GM19324 (cell line): ENCODE data around the gene UBE2G2.

Experiments used
- ATAC-seq: cut with Tn5 transposase; IDR thresholded peaks from one replicate; pipeline ENCODE4 v1.9.1; 2021; ENCODE audit warnings: mild to moderate bottlenecking, moderate library complexity; ENCODE audit not compliant: unreplicated experiment, low FRiP score

The UBE2G2 gene

GRCh38 chr21:44732956-44733355, 68.7 kb downstream of the UBE2G2 start:
- ATAC-seq, result no peak

GRCh38 chr21:44732263-44732662, 69.4 kb downstream of the UBE2G2 start:
- no peak for ATAC-seq

DNA sequence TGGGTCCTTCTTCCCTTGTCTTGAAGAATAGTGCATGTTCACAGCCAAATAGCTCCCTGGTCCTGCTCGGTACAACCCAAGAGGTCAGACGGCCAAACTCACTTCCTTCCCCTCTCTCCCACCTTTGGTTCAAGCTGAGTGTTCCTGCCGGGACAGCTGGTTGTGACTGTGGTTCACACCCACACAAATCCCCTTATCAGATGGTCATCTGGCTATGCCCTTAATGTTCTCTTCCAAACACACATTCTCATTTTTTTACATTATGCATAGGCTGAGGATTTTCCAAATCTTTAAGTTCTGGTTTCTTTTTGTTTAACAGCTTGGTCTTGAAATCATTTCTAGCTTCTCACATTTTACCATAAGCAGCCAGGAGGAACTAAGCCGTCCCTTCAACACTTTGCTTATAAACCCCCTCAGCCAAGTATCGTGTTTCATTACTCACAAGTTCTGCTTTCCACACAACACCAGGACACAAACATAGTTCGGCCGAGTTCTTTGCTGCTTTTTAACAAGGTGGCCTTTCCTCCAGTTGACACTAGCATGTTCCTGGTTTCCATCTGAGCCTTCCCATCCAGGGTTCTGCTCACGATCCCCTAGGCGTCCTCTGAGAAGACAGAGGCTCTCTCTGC, 70.6 kb downstream of the UBE2G2 start:
- ATAC-seq, result no peak

DNA sequence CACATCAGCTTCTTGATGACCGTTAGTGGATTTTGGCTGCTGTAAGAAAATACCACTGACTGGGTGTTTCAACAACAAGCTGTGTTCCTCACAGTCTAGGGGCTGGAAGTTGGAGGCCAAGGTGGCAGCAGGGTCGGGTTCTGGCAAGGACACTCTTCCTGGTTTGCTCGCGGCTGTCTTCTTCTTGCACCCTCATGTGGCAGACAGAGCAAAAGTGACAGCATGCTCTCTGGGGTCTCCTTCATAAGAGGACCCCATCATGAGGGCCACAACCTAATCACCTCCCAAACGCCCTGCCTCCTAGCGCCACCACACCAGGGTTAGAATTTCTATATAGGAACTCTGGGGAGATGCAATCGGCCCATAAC, 71.6 kb downstream of the UBE2G2 start:
- ATAC-seq, result no peak

- ATAC-seq, result no peak
Measured at GRCh38 chr21:44729336-44730027, 72.1 kb downstream of the UBE2G2 start.

- ATAC-seq, result no peak
Measured at GRCh38 chr21:44728716-44729115, 72.9 kb downstream of the UBE2G2 start.

GRCh38 chr21:44727757-44728156, 73.9 kb downstream of the UBE2G2 start:
- no peak for ATAC-seq

DNA sequence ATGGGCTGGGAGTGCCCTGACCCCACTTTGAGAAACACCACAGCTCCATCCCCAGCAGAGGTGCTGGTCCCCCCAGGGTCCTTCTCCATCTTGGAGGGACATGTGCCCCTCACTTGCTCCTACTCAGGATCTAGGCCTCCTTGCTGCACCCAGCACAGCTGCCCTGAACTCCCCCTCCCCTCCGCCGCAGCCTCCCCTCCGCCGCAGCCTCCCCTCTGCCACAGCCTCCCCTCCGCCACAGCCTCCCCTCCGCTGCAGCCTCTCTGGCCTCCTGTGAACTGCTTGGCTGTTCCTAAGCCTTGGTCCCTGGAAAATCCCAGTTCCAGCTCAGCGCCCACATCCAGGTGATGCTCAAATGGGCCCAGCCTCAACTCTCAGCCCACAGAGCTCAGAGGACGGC, 74.3 kb downstream of the UBE2G2 start:
- no peak for ATAC-seq

- no peak for ATAC-seq
Measured at GRCh38 chr21:44726826-44727225, 74.8 kb downstream of the UBE2G2 start.

- ATAC-seq, result no peak
Measured at GRCh38 chr21:44724926-44725325, 76.7 kb downstream of the UBE2G2 start.

DNA sequence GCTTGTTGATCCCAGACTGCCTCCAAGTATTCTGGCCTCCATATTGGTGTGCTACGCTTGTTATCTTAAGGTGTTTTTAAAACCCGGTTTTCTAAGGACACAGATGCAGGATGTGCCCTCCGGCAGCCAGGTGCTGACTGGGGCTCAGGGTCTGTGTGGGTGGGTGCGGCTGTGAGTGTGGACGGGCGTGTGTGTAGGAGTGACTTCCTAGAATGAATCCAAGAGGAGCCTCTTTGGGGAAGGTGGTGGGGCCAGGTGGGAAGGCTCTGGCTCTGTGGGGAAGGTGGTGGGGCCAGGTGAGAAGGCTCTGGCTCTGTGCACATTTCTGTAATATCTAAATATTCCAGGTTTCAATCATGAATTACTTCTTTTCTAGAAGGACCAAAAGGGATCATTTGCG, 77.4 kb downstream of the UBE2G2 start:
- no peak for ATAC-seq

- no peak for ATAC-seq
Measured at GRCh38 chr21:44723177-44724131, 78.2 kb downstream of the UBE2G2 start.

DNA sequence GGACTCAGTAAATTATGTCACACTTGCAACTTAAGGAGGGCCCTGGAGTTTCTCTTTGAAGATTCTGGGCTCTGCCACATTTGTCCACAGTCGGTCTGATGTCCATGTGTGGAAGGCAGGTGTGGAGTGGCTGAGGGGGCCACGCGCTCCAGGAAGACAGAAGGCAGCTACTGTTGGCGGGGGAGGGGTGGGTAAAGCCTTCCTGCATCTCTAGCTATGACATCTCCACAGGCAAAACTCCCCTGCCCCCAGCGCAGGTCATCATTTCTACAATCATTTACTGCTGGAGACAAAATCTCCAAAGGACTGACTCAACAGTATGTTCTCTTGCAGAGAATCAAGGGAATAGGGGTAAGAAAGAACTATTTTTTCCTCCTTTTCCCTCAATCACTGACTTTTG, 78.9 kb downstream of the UBE2G2 start:
- no peak for ATAC-seq

DNA sequence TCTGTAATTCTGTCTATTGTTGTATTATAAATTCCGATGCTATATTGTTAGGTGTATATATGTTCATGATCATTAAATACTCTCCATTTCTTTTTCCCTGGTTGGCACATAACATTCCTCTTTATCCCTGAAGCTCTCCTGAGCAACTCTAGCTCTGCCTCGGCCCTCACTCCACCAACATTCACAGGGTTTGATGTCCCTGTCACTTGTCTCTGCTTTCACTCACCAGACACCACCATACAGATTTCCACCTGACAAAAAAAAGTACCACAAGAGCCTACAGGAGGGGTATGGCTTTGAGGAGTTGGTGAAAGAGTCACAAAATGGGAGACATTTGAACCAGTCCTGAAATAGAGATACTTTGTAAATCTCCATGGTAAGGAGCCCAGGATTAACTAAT, 81.5 kb downstream of the UBE2G2 start:
- no peak for ATAC-seq
